GM23338 (cell line): ENCODE results near the gene ANKRD37. TPM values are rescaled to one million over a fixed set of nuclear protein-coding genes. Genes with fewer than 3 reads are reported as not detected.

Source experiments
- ATAC-seq: fragments of 200-7000 bp; cut with Tn5 transposase; 3 replicates; pipeline ENCODE4 v1.9.1; 2020
- DNase-seq: peaks from one replicate; pipeline ENCODE4 v3.0.0-alpha.2; 2015; ENCODE audit warnings: low spot score
- H2AFZ ChIP-seq: fragments of 200-600 bp; sonication (generic); 2 replicates; pipeline ENCODE4 v1.8.0; 2016; ENCODE audit warnings: antibody characterized with exemption, mild to moderate bottlenecking, moderate library complexity
- H3F3A ChIP-seq: fragments of 200-600 bp; sonication (generic); replicated peaks from 2 replicates; pipeline ENCODE4 v1.8.0; 2017; ENCODE audit warnings: antibody characterized with exemption, mixed run types, low read depth
- H3K27ac ChIP-seq: fragments of 200-600 bp; sonication (generic); 2 replicates; pipeline ENCODE4 v1.6.1; 2016; ENCODE audit warnings: low read depth
- H3K27me3 ChIP-seq: fragments of 200-600 bp; sonication (generic); 2 replicates; pipeline ENCODE4 v1.8.0; 2016; ENCODE audit warnings: mild to moderate bottlenecking, mixed run types, moderate library complexity; ENCODE audit not compliant: insufficient read depth
- H3K36me3 ChIP-seq: fragments of 200-600 bp; sonication (generic); 2 replicates; pipeline ENCODE4 v1.8.0; 2016; ENCODE audit warnings: mild to moderate bottlenecking; ENCODE audit not compliant: insufficient read depth
- H3K4me1 ChIP-seq: fragments of 200-600 bp; sonication (generic); 2 replicates; pipeline ENCODE4 v1.8.0; 2016; ENCODE audit warnings: mild to moderate bottlenecking, moderate library complexity; ENCODE audit not compliant: insufficient read depth
- H3K4me2 ChIP-seq: fragments of 200-600 bp; sonication (generic); 2 replicates; pipeline ENCODE4 v1.7.1; 2017; ENCODE audit warnings: mixed run types
- H3K4me3 ChIP-seq: fragments of 200-600 bp; sonication (generic); 2 replicates; pipeline ENCODE4 v1.6.1; 2016; ENCODE audit warnings: mixed run types
- H3K79me2 ChIP-seq: fragments of 200-600 bp; sonication (generic); replicated peaks from 2 replicates; pipeline ENCODE4 v1.8.0; 2017; ENCODE audit warnings: mild to moderate bottlenecking; ENCODE audit not compliant: insufficient read depth
- H3K9me2 ChIP-seq: fragments of 200-600 bp; sonication (generic); 2 replicates; pipeline ENCODE4 v1.8.0; 2017; ENCODE audit not compliant: insufficient read depth
- H4K20me1 ChIP-seq: fragments of 200-600 bp; sonication (generic); replicated peaks from 2 replicates; pipeline ENCODE4 v1.8.0; 2017; ENCODE audit warnings: mild to moderate bottlenecking; ENCODE audit not compliant: insufficient read depth
- H3K27ac Mint-ChIP-seq: 2 replicates; pipeline ENCODE4 v1.8.0; 2020; ENCODE audit warnings: inconsistent platforms, mild to moderate bottlenecking, moderate library complexity, mixed read lengths
- H3K27me3 Mint-ChIP-seq: 3 replicates; pipeline ENCODE4 v1.8.0; 2022; ENCODE audit warnings: low read depth, mild to moderate bottlenecking, moderate library complexity, mixed read lengths, inconsistent platforms; ENCODE audit not compliant: insufficient read depth, poor library complexity
- H3K36me3 Mint-ChIP-seq: 3 replicates; pipeline ENCODE4 v1.8.0; 2021; ENCODE audit warnings: low read depth, mild to moderate bottlenecking, inconsistent platforms, moderate library complexity, mixed read lengths
- H3K4me1 Mint-ChIP-seq: 3 replicates; pipeline ENCODE4 v1.8.0; 2020; ENCODE audit warnings: mild to moderate bottlenecking, inconsistent platforms, mixed read lengths
- H3K4me3 Mint-ChIP-seq: 3 replicates; pipeline ENCODE4 v1.8.0; 2021; ENCODE audit warnings: moderate library complexity, mild to moderate bottlenecking, inconsistent platforms, mixed read lengths
- H3K9me3 Mint-ChIP-seq: 3 replicates; pipeline ENCODE4 v1.8.0; 2020; ENCODE audit warnings: moderate library complexity, mild to moderate bottlenecking, inconsistent platforms, mixed read lengths
- CREB1 ChIP-seq: fragments of 250-450 bp; sonication (Bioruptor Pico); IDR thresholded peaks from 2 replicates; pipeline ENCODE4 v1.5.0; 2020; ENCODE audit warnings: low read depth, mild to moderate bottlenecking, moderate library complexity
- EZH2 ChIP-seq: fragments of 200-600 bp; sonication (generic); IDR thresholded peaks from one replicate; pipeline ENCODE4 v1.8.0; 2017; ENCODE audit warnings: antibody characterized with exemption, mild to moderate bottlenecking, low read depth; ENCODE audit not compliant: unreplicated experiment
- EZH2phosphoT487 ChIP-seq: fragments of 200-600 bp; sonication (generic); IDR thresholded peaks from one replicate; pipeline ENCODE4 v1.8.1; 2018; ENCODE audit warnings: antibody characterized with exemption; ENCODE audit not compliant: unreplicated experiment
- JUNB ChIP-seq: IDR thresholded peaks from one replicate; pipeline ENCODE4 v1.6.1; 2016; ENCODE audit warnings: antibody characterized with exemption; ENCODE audit not compliant: unreplicated experiment
- NANOG ChIP-seq: IDR thresholded peaks from 2 replicates; pipeline ENCODE4 v1.6.1; 2016; ENCODE audit warnings: antibody characterized with exemption, borderline replicate concordance
- POLR2AphosphoS5 ChIP-seq: IDR thresholded peaks from 2 replicates; pipeline ENCODE4 v1.6.1; 2016; ENCODE audit warnings: antibody characterized with exemption, low read depth
- STAT1 ChIP-seq: IDR thresholded peaks from one replicate; pipeline ENCODE4 v1.6.1; 2016; ENCODE audit warnings: antibody characterized with exemption; ENCODE audit not compliant: unreplicated experiment
- ZNF114 ChIP-seq: fragments of 250-450 bp; sonication (Bioruptor Pico); IDR thresholded peaks from 2 replicates; pipeline ENCODE4 v1.5.0; 2020; ENCODE audit warnings: mild to moderate bottlenecking, moderate library complexity
- ZNF331 ChIP-seq: fragments of 250-450 bp; sonication (Bioruptor Pico); IDR thresholded peaks from 2 replicates; pipeline ENCODE4 v1.5.0; 2020; ENCODE audit warnings: low read depth, mild to moderate bottlenecking, moderate library complexity
- polyA plus RNA-seq: library from polyadenylated mRNA; unstranded; fragments of >200 nt; fragmentation: Nextera tagmentation; extraction: Ambion mirVana; gene quantifications from 2 replicates; pipeline ENCODE4 v1.2.1, GENCODE V29; 2016
- total RNA-seq: library from RNA; depleted of rRNA; stranded (reverse); fragments of >200 nt; shearing (Covaris generic); gene quantifications from 2 replicates; pipeline ENCODE4 v1.2.3, GENCODE V29; 2014
- TF ChIP-seq, protein P1 (sequence below): IDR thresholded peaks from 2 replicates; pipeline ENCODE4 v1.6.1; 2016; ENCODE audit warnings: antibody characterized with exemption
- TF ChIP-seq, protein P2 (sequence below): IDR thresholded peaks from one replicate; pipeline ENCODE4 v1.6.1; 2018; ENCODE audit warnings: antibody characterized with exemption; ENCODE audit not compliant: unreplicated experiment
- TF ChIP-seq, protein P3 (sequence below): fragments of 250-450 bp; sonication (Bioruptor Pico); IDR thresholded peaks from 2 replicates; pipeline ENCODE4 v1.5.0; 2020; ENCODE audit warnings: mild to moderate bottlenecking, moderate library complexity
- TF ChIP-seq, protein P4 (sequence below), 2 experiments: fragments of 200-600 bp in 1 of 2; sonication (generic) in 1 of 2; conservative IDR thresholded peaks; 2 replicates each; pipeline versions ENCODE4 v1.5.1 to v1.6.1; 2016 to 2017; ENCODE audit warnings: antibody characterized with exemption in 2 of 2, low read depth in 2 of 2, mild to moderate bottlenecking in 2 of 2, moderate library complexity in 1 of 2

Gene ANKRD37
- total and polyA plus RNA-seq, 2 experiments from 2014 or later = 1.8 to 4.9 TPM

DNA sequence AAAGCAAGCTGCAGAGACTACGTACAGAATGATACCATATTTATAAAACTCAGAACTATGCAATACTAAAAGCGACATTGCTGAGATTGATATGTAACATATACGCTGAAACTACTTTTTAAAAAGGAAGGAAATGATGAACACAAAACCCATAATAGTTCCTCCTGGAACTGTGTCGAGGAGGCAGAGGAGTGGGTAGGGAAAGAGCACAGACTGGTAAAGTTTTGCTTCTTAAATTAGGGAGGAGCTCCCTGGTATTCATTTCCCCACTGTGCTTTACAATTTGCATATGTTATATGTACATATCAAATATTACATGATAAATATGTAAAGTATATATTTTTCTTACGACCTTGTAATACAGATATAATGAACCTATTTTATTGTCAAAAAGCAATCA lies 15.2 kb downstream of the ANKRD37 start:
- Histone ChIP-seq H3K36me3 (no peaks in the 10 kb centered on the region; the same call in 1 of the 2 replicates), H3K4me3 (no peak overlapping the region), H3K27ac (no peak overlapping the region), H2AFZ (no peak overlapping the region), H3F3A (no peaks in the 10 kb centered on the region), H3K9me2 (no peaks in the 10 kb centered on the region), H3K4me2 (no peak overlapping the region), H3K79me2 (no peaks in the 10 kb centered on the region), H4K20me1 (no peaks in the 10 kb centered on the region), H3K27me3 (no peaks in the 10 kb centered on the region), H3K4me1 (no peaks in the 10 kb centered on the region)
- Mint-ChIP-seq H3K4me3 (no peak overlapping the region), H3K9me3 (peaks cover 5% of the 10 kb centered on the region; the same call in 1 of the 3 replicates), H3K4me1 (no peaks in the 10 kb centered on the region), H3K27me3 (no peaks in the 10 kb centered on the region), H3K27ac (no peak overlapping the region), H3K36me3 (peaks cover 10% of the 10 kb centered on the region)
- DNase-seq = no peak
- TF ChIP-seq EZH2 = no peak
- TF ChIP-seq, protein P1, sequence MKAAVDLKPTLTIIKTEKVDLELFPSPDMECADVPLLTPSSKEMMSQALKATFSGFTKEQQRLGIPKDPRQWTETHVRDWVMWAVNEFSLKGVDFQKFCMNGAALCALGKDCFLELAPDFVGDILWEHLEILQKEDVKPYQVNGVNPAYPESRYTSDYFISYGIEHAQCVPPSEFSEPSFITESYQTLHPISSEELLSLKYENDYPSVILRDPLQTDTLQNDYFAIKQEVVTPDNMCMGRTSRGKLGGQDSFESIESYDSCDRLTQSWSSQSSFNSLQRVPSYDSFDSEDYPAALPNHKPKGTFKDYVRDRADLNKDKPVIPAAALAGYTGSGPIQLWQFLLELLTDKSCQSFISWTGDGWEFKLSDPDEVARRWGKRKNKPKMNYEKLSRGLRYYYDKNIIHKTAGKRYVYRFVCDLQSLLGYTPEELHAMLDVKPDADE = no peak
- TF ChIP-seq ZNF114 = no peak
- no peak for TF ChIP-seq NANOG
- TF ChIP-seq, protein P2, sequence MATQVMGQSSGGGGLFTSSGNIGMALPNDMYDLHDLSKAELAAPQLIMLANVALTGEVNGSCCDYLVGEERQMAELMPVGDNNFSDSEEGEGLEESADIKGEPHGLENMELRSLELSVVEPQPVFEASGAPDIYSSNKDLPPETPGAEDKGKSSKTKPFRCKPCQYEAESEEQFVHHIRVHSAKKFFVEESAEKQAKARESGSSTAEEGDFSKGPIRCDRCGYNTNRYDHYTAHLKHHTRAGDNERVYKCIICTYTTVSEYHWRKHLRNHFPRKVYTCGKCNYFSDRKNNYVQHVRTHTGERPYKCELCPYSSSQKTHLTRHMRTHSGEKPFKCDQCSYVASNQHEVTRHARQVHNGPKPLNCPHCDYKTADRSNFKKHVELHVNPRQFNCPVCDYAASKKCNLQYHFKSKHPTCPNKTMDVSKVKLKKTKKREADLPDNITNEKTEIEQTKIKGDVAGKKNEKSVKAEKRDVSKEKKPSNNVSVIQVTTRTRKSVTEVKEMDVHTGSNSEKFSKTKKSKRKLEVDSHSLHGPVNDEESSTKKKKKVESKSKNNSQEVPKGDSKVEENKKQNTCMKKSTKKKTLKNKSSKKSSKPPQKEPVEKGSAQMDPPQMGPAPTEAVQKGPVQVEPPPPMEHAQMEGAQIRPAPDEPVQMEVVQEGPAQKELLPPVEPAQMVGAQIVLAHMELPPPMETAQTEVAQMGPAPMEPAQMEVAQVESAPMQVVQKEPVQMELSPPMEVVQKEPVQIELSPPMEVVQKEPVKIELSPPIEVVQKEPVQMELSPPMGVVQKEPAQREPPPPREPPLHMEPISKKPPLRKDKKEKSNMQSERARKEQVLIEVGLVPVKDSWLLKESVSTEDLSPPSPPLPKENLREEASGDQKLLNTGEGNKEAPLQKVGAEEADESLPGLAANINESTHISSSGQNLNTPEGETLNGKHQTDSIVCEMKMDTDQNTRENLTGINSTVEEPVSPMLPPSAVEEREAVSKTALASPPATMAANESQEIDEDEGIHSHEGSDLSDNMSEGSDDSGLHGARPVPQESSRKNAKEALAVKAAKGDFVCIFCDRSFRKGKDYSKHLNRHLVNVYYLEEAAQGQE = no peak
- no peak for TF ChIP-seq CREB1 (CRISPR knock-in tag)
- TF ChIP-seq, protein P3, sequence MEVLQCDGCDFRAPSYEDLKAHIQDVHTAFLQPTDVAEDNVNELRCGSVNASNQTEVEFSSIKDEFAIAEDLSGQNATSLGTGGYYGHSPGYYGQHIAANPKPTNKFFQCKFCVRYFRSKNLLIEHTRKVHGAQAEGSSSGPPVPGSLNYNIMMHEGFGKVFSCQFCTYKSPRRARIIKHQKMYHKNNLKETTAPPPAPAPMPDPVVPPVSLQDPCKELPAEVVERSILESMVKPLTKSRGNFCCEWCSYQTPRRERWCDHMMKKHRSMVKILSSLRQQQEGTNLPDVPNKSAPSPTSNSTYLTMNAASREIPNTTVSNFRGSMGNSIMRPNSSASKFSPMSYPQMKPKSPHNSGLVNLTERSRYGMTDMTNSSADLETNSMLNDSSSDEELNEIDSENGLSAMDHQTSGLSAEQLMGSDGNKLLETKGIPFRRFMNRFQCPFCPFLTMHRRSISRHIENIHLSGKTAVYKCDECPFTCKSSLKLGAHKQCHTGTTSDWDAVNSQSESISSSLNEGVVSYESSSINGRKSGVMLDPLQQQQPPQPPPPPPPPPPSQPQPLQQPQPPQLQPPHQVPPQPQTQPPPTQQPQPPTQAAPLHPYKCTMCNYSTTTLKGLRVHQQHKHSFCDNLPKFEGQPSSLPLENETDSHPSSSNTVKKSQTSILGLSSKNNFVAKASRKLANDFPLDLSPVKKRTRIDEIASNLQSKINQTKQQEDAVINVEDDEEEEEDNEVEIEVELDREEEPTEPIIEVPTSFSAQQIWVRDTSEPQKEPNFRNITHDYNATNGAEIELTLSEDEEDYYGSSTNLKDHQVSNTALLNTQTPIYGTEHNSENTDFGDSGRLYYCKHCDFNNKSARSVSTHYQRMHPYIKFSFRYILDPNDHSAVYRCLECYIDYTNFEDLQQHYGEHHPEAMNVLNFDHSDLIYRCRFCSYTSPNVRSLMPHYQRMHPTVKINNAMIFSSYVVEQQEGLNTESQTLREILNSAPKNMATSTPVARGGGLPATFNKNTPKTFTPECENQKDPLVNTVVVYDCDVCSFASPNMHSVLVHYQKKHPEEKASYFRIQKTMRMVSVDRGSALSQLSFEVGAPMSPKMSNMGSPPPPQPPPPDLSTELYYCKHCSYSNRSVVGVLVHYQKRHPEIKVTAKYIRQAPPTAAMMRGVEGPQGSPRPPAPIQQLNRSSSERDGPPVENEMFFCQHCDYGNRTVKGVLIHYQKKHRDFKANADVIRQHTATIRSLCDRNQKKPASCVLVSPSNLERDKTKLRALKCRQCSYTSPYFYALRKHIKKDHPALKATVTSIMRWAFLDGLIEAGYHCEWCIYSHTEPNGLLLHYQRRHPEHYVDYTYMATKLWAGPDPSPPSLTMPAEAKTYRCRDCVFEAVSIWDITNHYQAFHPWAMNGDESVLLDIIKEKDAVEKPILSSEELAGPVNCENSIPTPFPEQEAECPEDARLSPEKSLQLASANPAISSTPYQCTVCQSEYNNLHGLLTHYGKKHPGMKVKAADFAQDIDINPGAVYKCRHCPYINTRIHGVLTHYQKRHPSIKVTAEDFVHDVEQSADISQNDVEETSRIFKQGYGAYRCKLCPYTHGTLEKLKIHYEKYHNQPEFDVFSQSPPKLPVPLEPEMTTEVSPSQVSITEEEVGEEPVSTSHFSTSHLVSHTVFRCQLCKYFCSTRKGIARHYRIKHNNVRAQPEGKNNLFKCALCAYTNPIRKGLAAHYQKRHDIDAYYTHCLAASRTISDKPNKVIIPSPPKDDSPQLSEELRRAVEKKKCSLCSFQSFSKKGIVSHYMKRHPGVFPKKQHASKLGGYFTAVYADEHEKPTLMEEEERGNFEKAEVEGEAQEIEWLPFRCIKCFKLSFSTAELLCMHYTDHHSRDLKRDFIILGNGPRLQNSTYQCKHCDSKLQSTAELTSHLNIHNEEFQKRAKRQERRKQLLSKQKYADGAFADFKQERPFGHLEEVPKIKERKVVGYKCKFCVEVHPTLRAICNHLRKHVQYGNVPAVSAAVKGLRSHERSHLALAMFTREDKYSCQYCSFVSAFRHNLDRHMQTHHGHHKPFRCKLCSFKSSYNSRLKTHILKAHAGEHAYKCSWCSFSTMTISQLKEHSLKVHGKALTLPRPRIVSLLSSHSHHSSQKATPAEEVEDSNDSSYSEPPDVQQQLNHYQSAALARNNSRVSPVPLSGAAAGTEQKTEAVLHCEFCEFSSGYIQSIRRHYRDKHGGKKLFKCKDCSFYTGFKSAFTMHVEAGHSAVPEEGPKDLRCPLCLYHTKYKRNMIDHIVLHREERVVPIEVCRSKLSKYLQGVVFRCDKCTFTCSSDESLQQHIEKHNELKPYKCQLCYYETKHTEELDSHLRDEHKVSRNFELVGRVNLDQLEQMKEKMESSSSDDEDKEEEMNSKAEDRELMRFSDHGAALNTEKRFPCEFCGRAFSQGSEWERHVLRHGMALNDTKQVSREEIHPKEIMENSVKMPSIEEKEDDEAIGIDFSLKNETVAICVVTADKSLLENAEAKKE (CRISPR knock-in tag) = no peak
- TF ChIP-seq ZNF331 = no peak
- no peak for TF ChIP-seq STAT1
- no peak for TF ChIP-seq POLR2AphosphoS5
- no peak for TF ChIP-seq EZH2phosphoT487
- TF ChIP-seq JUNB = no peak
- TF ChIP-seq, protein P4, sequence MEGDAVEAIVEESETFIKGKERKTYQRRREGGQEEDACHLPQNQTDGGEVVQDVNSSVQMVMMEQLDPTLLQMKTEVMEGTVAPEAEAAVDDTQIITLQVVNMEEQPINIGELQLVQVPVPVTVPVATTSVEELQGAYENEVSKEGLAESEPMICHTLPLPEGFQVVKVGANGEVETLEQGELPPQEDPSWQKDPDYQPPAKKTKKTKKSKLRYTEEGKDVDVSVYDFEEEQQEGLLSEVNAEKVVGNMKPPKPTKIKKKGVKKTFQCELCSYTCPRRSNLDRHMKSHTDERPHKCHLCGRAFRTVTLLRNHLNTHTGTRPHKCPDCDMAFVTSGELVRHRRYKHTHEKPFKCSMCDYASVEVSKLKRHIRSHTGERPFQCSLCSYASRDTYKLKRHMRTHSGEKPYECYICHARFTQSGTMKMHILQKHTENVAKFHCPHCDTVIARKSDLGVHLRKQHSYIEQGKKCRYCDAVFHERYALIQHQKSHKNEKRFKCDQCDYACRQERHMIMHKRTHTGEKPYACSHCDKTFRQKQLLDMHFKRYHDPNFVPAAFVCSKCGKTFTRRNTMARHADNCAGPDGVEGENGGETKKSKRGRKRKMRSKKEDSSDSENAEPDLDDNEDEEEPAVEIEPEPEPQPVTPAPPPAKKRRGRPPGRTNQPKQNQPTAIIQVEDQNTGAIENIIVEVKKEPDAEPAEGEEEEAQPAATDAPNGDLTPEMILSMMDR (conservative IDR thresholded peaks at IDR 0.05; ENCODE audit: low read depth in 2 of 2) = no peak
- no peak for ATAC-seq
